Forelimb muscle (tissue), 1 donor: ENCODE measurements around the gene C14orf39. TPM values are rescaled to one million over a fixed set of nuclear protein-coding genes. Genes with fewer than 3 reads are reported as not detected.
"Not testable (repeated sequence)": the region's sequence is repeated elsewhere in the genome, so short reads cannot be mapped to it uniquely, and the experiment has no call there.

Source experiments
- DNase-seq: peaks from one replicate; pipeline ENCODE4 v3.0.0-alpha.2; 2013; ENCODE audit warnings: low read depth
- polyA plus RNA-seq: library from polyadenylated mRNA; unstranded; fragments of 120-200 nt; gene quantifications from one replicate; pipeline ENCODE4 v1.2.1, GENCODE V29; 2013; ENCODE audit not compliant: insufficient read length

The C14orf39 gene
- polyA plus RNA-seq, 1 donor: 1.8 TPM

DNA sequence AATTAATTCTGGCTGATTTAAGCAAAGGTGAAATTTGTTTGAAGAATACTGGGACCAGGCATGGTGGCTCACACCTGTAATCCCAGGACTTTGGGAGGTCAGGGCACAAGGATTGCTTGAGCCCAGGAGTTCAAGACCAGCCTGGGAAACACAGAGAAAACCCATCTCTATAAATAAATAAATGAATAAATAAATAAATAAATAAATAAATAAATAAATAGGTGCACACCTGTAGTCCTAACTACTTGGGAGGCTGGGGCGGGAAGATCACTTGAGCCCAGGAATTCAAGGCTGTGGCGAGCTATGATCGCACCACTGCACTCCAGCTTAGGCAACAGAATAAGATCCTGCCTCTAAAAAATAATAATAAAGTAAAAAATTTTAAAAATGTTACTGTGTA lies 4.4 kb upstream of the C14orf39 start:
- no peak for DNase-seq

DNA sequence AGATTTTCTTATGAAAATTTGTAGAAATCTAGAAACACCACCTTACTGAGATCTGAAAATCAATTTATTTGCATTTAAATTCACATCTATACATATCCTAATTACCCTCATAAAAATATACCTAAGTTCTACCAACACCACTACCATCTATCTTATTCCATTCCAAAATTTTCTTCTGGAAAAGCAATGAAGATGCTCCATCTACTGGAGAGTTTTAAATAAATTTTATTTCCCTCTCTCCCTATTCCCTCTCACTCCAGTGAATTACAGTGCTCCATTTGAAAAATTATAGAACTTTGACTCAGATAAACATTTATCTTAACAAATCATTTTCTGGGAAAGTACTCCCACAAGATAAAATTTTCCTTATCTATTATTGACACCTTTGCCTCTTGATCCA lies 2.3 kb upstream of the C14orf39 start:
- no peak for DNase-seq

GRCh38 chr14:60487211-60487610 lies 1.3 kb upstream of the C14orf39 start:
- DNase-seq: no peak

GRCh38 chr14:60485057-60485597 lies 736 bp downstream of the C14orf39 start:
- no peak for DNase-seq

DNA sequence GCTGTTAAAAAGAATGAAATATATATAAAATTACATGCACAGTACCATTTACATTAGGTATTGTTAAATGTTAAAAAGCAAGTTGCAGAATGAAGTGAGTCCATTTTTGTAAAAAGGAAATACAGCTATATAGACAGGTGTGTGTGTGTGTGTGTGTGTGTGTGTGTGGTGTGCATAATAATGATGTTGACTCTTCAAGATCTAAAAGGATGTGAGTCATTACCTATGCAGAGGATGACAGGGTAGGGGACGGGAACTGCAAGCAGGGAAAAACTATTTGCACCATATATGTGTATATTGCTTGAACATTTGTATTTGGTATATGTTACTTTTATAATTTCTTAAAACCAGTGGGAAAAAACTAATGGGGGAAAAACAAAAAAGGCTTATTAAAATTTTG lies 3.1 kb downstream of the C14orf39 start:
- no peak for DNase-seq

GRCh38 chr14:60480248-60480647 lies 5.6 kb downstream of the C14orf39 start:
- not testable (repeated sequence) for DNase-seq

- no peak for DNase-seq
Measured at GRCh38 chr14:60455875-60456274, 30.0 kb downstream of the C14orf39 start.

DNA sequence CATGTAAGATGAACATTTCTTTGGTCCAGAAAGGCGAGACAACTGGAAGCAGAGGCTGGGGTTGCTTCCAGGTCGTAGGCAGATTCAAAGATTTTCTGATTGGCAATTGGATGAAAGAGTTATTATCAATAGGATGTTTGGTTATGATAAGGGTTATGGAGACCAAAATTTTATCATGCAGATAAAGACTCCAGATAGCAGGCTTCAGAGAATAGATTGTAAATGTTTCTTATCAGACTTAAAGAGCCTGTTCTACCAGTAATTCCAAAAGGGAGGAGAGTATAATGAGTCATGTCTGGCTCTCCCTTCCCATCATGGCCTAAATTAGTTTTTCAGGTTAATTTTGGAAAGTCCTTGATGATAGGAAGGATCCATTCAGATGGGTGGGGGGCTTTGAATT lies 55.6 kb downstream of the C14orf39 start:
- DNase-seq: no peak

DNA sequence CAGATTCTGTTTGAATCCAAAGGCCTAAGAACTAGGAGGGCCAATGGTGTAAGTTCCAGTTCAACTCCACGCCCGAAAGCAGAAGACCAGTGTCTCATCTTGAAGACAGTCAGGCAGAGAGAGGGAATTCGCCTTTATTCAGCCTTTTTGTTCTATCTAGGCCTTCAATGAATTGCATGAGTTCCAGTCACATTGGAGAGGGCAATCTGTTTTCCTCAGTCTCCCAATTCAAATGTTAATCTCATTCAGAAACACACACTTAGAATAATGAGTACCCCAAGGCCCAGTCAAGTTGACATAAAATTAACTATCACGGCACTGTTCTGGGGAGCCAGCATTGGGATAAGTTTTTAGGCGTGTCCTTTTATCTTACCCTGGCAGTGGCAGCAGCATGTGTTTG lies 65.8 kb downstream of the C14orf39 start:
- no peak for DNase-seq

DNA sequence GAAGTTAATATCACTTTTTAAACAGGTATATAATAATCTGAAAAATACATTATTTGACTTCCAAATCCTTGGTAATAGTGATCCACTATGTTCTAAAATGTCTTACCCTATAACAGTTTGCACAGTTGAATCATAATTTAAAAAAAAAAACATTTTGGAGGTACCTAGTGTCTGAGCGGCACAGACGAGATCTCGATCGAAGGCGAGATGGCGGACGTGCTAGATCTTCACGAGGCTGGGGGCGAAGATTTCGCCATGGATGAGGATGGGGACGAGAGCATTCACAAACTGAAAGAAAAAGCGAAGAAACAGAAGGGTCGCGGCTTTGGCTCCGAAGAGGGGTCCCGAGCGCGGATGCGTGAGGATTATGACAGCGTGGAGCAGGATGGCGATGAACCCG lies 88.3 kb downstream of the C14orf39 start:
- DNase-seq: not testable (repeated sequence)

DNA sequence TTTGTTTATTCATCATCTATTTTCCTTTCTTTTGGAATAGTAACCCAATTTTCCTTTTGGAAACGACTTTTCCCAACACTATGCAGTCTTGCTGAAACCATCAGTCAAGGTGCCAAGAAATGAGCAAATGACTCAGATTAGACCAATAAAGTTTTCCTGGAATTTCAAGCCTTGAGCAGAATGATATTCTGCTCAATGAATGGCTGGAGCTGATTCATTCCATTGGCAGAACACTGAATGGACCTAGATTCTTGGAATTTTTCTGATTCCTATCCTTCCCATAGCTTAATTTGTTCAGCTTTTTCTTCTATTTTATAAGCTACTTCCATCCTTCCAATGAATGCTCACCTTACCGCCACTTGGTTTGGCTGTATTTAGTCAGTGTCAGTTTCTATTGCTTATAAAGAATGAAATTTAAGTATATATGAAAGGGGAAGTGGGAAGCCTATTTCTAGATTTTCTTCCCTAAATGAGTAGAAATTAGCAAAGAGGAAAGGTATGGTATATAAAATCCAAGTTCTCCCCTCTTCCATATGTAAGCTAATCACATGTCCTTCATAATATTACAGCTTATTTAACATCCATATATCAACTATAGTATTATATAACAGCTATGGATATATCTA lies 89.0 kb downstream of the C14orf39 start:
- DNase-seq: no peak

Other genes starting within 250 kb of the C14orf39 start
- gene PPM1A, start 236.8 kb downstream of the C14orf39 start, polyA plus RNA-seq: 70.8 TPM
- 0.08 TPM for gene SIX6, start 23.1 kb upstream of the C14orf39 start, polyA plus RNA-seq
- 59.4 TPM for gene SIX1, start 163.4 kb upstream of the C14orf39 start, polyA plus RNA-seq
- gene SIX4, start 238.3 kb upstream of the C14orf39 start, polyA plus RNA-seq: 21.9 TPM
- gene MNAT1, start 248.7 kb upstream of the C14orf39 start, polyA plus RNA-seq: 51.0 TPM